Panc1 (cell line): ENCODE data around the gene FBLN1. TPM values are rescaled to one million over a fixed set of nuclear protein-coding genes. Genes with fewer than 3 reads are reported as not detected.

Experiments
- ATAC-seq: fragments of 200-7000 bp; cut with Tn5 transposase; 2 replicates; pipeline ENCODE4 v1.9.1; 2020; ENCODE audit warnings: mild to moderate bottlenecking, moderate library complexity
- BruUV-seq: library from RNA; stranded (reverse); fragments of 400-500 nt; replicated peaks from 2 replicates; lab custom pipeline; 2021; lab: Mats Ljungman, UMichigan
- CTCF ChIA-PET: fragments of 300-600 bp; sonication (Branson Sonifier 250); formaldehyde crosslinking; loops from one replicate; lab custom pipeline; 2022; ENCODE audit warnings: antibody characterized with exemption; lab: Charles Lee
- POLR2A ChIA-PET: fragments of 300-600 bp; sonication (Branson Sonifier 250); formaldehyde crosslinking; loops from one replicate; lab custom pipeline; 2022; ENCODE audit warnings: antibody characterized with exemption; lab: Charles Lee
- DNase-seq: peaks from one replicate; pipeline ENCODE4 v3.0.0-alpha.2; 2010; ENCODE audit warnings: low read depth, low spot score
- H3K27ac ChIP-seq: 2 replicates; pipeline ENCODE4 v1.5.1; 2011; ENCODE audit warnings: mild to moderate bottlenecking, low read length, inconsistent platforms
- H3K27me3 ChIP-seq: fragments of 200-500 bp; sonication (Bioruptor generic); 2 replicates; pipeline ENCODE4 v1.6.0; 2014; ENCODE audit warnings: low read length, inconsistent platforms; ENCODE audit not compliant: control insufficient read depth, insufficient read depth
- H3K36me3 ChIP-seq: fragments of 200-500 bp; sonication (Bioruptor generic); 2 replicates; pipeline ENCODE4 v1.5.1; 2014; ENCODE audit warnings: inconsistent platforms, mild to moderate bottlenecking, low read length, moderate library complexity; ENCODE audit not compliant: control insufficient read depth, insufficient read depth
- H3K4me1 ChIP-seq: 2 replicates; pipeline ENCODE4 v1.5.1; 2011; ENCODE audit warnings: inconsistent platforms, mild to moderate bottlenecking, low read length, moderate library complexity; ENCODE audit not compliant: control insufficient read depth, insufficient read depth
- H3K4me3 ChIP-seq, 2 experiments: 2 replicates each; pipeline ENCODE4 v1.5.1; 2011 to 2012; ENCODE audit warnings: low read depth in 2 of 2, low read length in 2 of 2, mild to moderate bottlenecking in 2 of 2, inconsistent platforms in 1 of 2, moderate library complexity in 1 of 2
- H3K9me3 ChIP-seq: fragments of 200-500 bp; sonication (Bioruptor generic); 2 replicates; pipeline ENCODE4 v1.5.1; 2014; ENCODE audit warnings: low read depth, mild to moderate bottlenecking, inconsistent platforms, low read length, moderate library complexity; ENCODE audit not compliant: control insufficient read depth, insufficient read depth
- CTCF ChIP-seq: fragments of 450-650 bp; IDR thresholded peaks from 2 replicates; pipeline ENCODE4 v1.5.1; 2017; ENCODE audit warnings: mild to moderate bottlenecking
- POLR2AphosphoS5 ChIP-seq: IDR thresholded peaks from 2 replicates; pipeline ENCODE4 v1.6.1; 2012; ENCODE audit warnings: mild to moderate bottlenecking, low read depth, low read length, moderate library complexity
- REST ChIP-seq, 2 experiments: IDR thresholded peaks; 2 replicates each; pipeline ENCODE4 v1.6.1; 2011 to 2012; ENCODE audit warnings: low read depth in 2 of 2, control low read depth in 1 of 2, low read length in 1 of 2, mild to moderate bottlenecking in 1 of 2, moderate library complexity in 1 of 2; ENCODE audit not compliant: insufficient read depth in 1 of 2
- SIN3A ChIP-seq: IDR thresholded peaks from 2 replicates; pipeline ENCODE4 v1.6.1; 2012; ENCODE audit warnings: low read depth, mild to moderate bottlenecking, low read length, moderate library complexity, borderline replicate concordance; ENCODE audit not compliant: insufficient read depth
- TCF7L2 ChIP-seq: IDR thresholded peaks from 2 replicates; pipeline ENCODE4 v1.6.1; 2011; ENCODE audit warnings: mild to moderate bottlenecking, low read depth, low read length, inconsistent platforms
- in situ Hi-C: cut with HindIII; loops from 2 replicates; pipeline ENCODE4 v1.10.0; 2016; ENCODE audit warnings: low sequenced_read_pairs, low pct_unique_long_range_greater_than_20kb
- intact Hi-C: fragments of 100-400 bp; cut with micrococcal nuclease; formaldehyde crosslinking; loops from one replicate; pipeline ENCODE4 v1.10.0; 2022; ENCODE audit not compliant: unreplicated experiment
- total RNA-seq: library from RNA; stranded (reverse); gene quantifications from one replicate; pipeline ENCODE4 v1.2.1, GENCODE V29; 2021; ENCODE audit not compliant: unreplicated experiment

Gene FBLN1
- total RNA-seq, 1 experiment from 2014 or later: 143 TPM

- DNase-seq (no peak), ATAC-seq (no peak)
- Histone ChIP-seq H3K9me3 (no peaks in the 10 kb centered on the region), H3K4me1 (no peaks in the 10 kb centered on the region), H3K27ac (no peak overlapping the region), H3K36me3 (no peaks in the 10 kb centered on the region), H3K4me3 (no peak overlapping the region), H3K27me3 (no peaks in the 10 kb centered on the region)
- no peak for TF ChIP-seq SIN3A
- no peak for TF ChIP-seq REST (IDR thresholded peaks at IDR 0.05; ENCODE audit: insufficient read depth in 1 of 2, low read depth in 2 of 2, low read length in 1 of 2)
- no peak for TF ChIP-seq CTCF
- no peak for TF ChIP-seq TCF7L2
- no peak for TF ChIP-seq POLR2AphosphoS5
- no TSS peak for BruUV-seq
- POLR2A ChIA-PET: no interaction called here
- intact Hi-C loops: no loop called here
- CTCF ChIA-PET: no interaction called here
- in situ Hi-C loops: no loop called here
Measured at GRCh38 chr22:45612451-45612901, 109.8 kb downstream of the FBLN1 start.

- Histone ChIP-seq H3K27ac (no peak overlapping the region), H3K36me3 (no peaks in the 10 kb centered on the region), H3K4me1 (no peaks in the 10 kb centered on the region), H3K4me3 (no peak overlapping the region), H3K9me3 (no peaks in the 10 kb centered on the region), H3K27me3 (no peaks in the 10 kb centered on the region)
- TF ChIP-seq REST (IDR thresholded peaks at IDR 0.05; ENCODE audit: insufficient read depth in 1 of 2, low read depth in 2 of 2, low read length in 1 of 2): no peak
- TF ChIP-seq SIN3A: no peak
- TF ChIP-seq CTCF: no peak
- no TSS peak for BruUV-seq
- ATAC-seq (no peak), DNase-seq (no peak)
- intact Hi-C loops (no loop called here), in situ Hi-C loops (no loop called here)
- POLR2A ChIA-PET: no interaction called here
- CTCF ChIA-PET: no interaction called here
Measured at GRCh38 chr22:45612940-45613339, 110.3 kb downstream of the FBLN1 start.
